Middle frontal gyrus (tissue), 1 donor: ENCODE data around the gene ABCA2.
A peak's percentile ranks its signal among the peaks of the same experiment; 100 is the strongest.

ENCODE experiments used
- DNase-seq: peaks from one replicate; pipeline ENCODE4 v3.0.0-alpha.2; 2015; ENCODE audit warnings: low spot score; ENCODE audit errors: extremely low spot score

The ABCA2 gene

DNA sequence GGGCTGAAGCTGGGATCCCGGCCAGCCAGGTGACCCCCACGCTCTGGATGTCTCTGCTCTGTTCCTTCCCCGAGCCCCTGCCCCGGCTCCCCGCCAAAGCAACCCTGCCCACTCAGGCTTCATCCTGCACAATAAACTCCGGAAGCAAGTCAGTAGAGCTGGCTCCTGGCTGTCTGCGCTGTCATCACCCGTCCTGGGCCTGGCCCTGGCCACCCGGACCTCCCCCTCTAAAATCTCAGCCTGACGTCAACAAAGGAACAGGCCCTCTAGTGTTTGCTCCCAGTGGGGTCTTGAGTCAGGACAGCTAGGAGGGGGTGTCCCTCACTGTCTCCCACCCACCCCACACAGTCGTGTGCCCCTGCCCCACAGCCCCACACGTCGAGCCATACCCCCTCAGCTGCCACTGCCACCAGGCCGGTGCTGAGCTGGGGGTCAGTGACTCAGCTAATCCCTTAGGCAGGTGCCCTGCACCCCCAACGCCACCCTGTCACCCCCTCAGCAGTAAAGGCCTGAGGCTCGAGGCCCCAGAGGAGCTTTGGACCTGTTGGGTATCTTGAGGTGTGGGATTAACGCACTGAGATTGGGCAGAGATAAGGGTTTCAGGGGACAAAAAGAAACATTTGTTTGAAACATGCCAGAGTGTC, 46.3 kb downstream of the ABCA2 start:
- DNase-seq, result no peak

DNA sequence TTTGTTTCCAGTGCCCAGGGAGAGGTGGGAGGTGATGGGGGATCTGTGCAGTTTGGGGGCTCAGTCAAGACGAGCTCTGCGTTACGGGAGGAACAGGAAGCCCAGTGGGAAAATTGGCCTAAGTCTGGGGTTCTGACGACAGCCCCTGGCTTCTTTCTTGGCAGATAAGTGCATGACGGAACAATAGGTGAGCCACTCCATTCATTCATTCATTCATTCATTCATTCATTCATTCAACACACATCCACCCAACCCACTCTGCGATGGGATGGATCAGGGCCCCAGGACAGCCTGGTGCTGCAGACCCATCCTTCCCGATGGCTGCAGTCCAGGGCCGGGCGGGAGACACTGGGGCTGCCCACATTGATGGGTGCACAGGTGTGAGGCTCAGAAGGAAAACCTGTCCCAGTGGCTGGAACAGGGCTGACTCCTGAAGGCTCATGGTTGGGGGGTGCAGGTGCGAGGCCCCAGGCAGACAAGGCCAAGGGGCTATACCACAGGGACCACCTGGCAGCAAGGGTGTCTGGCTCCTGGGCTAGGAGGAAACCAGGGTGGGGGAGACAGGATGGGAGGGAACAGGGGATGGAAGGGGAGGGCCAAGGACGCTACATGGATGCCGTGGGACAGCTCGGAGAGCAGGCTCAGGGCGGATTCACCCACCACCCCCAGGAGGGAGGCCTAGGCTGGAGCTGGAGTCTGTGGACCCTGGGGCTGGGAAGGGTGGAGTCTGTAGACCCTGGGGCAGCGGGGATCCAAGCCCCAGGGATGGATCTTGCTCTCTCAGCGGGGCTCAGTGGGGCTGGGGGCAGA, 47.2 kb downstream of the ABCA2 start:
- DNase-seq, result no peak

DNA sequence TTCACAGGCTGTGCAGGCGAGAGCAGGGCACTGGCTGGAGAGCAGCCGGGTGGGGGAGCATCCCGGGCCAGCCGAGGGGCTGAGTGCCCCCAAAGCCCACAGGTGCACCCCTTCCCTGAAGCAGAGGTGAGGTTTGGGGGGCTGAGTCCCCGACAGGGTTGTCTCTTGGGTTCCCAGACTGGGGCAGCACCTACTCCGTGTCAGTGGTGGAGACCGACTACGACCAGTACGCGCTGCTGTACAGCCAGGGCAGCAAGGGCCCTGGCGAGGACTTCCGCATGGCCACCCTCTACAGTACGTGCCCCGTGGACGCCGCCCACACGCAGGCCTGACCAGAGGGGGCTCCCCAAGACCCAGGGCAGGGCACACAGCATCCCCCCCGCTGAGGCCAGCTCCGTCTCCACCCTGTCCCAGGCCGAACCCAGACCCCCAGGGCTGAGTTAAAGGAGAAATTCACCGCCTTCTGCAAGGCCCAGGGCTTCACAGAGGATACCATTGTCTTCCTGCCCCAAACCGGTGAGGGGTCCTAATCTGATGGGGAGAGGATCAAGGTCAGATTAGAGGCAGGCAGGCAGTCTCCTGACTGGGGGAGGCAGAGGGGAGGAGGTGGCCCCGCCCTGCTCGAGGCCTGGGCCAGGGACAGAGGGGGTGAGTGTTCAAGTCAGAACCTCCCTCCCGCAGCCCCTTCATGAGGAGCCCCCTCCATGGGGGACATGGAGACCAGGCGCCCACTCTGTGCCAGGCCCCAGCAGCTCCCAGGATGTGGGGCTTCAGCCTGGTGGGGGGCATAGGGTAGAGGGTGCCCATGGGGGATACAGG, 48.1 kb downstream of the ABCA2 start:
- DNase-seq, result no peak

DNA sequence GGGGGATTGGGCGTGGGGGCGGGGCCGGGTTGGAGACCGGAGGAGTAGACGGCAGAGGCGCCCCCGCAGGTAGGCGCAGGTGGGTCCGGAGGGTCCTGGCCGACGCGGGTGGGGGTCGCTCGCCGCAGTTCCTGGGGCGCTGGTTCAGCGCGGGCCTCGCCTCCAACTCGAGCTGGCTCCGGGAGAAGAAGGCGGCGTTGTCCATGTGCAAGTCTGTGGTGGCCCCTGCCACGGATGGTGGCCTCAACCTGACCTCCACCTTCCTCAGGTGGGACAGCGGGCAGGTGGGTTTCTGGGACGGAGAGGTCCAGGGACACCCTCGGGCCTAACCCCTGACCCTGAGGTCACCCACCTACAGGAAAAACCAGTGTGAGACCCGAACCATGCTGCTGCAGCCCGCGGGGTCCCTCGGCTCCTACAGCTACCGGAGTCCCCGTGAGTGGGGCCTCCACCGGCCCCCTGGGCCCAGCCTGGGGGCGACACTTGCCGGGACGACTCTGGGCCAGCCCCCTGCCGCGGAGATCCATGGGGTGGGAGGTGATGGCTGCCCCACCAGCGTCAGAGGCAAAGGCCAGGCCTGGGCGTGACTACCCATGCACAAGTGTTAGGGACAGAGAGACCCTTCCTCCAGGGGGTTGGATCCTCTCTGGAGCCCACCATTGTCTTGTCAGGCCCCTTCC, 49.0 kb downstream of the ABCA2 start:
- DNase-seq, result no peak

DNA sequence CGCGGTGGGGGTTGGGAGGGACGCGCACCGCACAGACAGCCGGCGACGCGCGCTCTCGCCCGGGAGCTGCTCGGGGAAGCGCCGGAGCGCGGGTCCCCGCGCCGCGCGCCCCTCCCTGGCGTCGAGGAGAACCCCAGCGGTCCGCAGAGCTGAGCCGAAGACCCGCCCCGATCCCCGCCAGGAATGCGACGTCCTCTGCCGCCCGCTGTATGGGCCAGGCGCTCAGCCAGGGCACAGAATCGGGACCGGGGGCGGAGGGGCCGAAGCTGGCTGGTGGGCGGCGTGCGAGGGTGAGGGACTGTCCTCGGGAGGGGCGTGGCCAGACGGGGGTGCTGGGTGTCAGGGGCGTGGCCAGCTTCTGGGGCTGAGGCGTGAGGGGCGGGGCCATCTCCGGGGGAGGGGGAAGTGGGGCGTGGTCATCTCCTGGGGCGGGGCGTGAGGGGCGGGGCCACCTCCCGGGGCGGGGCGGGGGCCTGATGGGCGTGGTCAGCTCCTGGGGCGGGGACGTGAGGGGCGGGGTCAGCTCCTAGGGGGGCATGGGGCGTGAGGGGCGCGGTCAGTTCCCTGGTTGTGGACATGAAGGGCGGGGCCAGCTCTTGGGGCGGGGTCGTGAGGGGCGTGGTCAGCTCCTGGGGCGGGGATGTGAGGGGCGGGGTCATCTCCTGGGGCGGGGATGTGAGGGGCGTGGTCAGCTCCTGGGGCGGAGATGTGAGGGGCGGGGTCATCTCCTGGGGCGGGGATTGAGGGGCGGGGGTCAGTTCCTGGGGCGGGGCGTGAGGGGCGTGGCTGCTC, 49.8 kb downstream of the ABCA2 start:
- peak; percentile 77 for DNase-seq

DNA sequence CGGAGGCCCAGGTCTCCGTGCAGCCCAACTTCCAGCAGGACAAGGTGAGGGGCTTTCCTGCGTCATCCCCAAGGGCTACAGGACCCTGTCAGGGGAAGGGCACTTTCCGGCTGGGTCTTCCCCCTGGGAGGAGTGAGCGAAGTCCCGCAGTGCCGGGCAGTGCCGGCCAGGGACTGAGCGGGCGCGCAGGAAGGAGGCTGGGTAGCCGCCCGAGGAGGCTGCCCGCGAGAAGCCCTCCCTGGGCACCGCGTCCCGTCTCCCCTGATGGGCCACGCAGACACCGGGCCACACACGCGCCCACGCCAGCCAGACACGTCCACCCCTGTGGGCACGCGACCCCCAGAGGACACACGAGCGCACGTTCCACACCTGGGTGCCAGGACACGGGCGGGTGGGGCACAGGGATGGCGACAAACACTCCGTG, 50.4 kb downstream of the ABCA2 start:
- DNase-seq, result no peak

DNA sequence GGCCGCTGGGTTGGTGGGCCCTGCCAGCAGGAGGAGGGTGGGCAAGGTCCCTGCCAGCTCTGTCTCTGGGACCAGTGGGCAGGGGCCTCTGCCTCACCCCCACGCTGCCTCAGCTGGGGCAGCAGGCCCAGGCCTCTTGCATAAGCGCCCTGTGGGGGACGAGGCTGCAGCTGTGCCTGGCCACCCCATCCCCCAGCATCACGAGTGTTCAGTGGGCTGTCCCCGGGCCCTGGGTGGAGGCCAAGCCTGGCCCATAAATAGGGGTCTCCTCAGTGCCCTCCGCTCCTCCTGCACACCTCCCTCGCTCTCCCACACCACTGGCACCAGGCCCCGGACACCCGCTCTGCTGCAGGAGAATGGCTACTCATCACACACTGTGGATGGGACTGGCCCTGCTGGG, 50.8 kb downstream of the ABCA2 start, which contains the start of gene PTGDS:
Gene PTGDS (plus strand): TSS at position 282 of the 400 bp plus-strand sequence. CDS start 75 bp downstream, at position 357.
- DNase-seq, result peak; percentile 86

DNA sequence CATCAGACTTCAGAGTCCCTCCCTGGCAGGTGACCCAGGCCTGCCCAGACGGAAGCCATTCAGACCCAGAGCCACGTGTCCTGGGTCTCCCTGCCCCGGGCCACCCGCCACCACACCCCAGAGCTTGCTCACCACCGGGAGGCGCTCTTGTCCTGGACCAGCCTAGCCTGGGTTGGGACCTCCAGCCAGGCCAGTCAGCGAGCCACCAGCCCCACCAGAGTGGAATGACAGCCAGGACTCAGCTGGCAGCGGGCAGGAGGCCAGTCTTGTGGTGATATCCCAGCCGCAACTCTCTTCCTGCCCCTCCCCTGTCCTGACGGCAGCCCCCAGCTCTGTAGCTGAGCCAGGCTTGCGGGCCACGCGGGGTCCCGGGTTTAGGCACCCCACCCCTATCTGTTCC, 52.4 kb downstream of the ABCA2 start:
- peak; percentile 55 for DNase-seq

DNA sequence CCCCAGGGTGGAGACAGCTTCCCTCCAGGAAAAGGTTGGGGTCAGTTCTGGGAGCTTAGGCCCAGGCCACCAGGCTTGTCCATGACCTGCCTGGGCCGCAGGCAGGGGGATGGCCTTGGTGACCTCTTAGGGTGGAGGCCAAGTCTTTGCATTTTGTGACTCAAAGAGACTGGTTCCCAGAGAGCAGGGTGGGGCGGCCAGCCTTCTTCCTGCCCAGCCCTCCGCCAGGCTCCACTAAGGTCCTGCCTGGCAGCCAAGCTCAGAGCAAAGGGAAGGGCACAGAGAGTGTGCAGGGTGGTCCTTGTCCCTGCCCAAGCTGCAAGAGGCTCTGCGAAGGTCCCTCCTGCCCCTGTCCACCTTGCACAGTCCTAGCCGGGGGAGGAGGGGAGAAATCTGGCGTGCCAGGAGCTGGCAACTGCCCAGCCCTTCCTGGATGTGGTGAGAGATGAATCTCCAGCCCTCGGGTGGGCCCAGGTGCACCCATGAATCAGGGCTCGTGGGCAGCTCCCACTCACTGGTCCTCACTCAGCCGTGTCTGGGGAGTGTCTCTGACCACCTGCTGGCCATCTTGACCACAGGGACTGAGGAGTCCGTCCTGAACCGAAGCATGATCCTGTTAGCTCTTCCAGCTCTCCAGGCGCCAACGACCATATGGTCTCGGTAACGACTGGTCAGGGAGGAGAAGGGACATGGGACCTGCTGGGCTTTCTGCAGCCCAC, 53.1 kb downstream of the ABCA2 start:
- no peak for DNase-seq

DNA sequence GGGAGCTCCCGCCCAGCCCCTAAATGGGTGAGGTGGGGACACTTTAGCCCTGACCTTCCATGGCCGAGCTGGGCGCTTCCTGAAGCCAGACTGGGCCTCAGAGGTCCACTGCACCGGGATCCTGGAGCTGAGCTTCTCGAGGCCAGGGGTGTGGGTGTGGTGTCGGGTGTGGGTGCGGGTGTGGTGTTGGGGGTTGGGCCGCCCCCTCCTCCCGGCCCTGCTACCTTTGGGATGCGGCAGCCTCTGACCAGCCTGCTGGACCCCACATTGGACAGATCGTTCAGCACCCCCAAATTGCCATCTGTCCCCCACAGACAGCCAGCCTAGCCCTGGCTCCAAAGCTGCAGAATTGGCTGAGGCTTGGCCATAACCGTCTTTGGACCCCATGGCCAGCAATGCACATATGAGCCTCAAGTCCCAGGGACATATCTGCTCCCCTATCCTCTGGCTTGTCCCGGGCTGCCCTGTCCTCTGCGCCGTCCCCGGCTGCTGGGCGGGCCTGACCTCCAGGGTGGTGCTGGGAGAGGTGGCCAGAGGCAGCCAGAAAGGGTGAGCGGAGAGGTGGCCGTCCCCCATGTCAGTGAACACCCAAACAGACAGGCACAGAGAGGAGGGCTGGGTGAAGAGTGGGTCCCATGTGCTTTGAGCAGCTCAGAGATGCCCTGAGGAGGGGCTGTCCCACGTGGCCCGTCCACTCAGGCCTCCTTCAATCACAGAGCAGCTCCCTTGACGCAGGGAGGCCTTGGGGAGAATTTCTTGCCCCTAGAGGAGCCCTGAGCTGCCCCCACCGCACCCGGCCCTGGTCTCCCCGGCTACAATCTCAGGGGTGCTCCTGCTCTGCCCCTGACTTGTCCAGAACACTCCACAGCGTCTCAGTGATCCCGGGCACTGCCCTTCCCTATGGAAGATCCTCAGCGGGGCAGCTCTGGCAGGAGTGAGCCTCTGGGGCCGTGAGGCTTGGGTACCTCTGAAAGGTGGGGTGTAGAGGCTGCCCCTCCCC, 54.1 kb downstream of the ABCA2 start:
- no peak for DNase-seq

DNA sequence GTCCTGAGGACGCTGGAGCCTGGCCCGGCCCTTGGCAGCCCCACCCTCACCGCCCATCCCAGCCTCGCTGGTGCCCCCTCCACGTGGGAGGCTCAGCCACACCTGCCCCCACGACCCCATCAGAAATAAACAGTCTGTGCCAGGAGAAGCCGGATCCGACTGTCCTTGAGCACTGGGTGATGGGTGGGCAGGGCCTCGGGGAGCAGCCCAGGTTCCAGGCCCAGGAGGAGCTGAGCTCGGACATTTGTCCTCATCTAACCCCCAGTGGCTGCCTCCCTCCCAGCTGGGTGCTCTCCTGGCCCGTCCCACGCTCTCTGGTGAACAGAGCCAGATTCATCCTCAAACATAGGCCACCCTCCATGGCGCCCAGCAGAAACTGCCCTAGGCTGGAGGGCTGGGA, 55.3 kb downstream of the ABCA2 start:
- DNase-seq, result no peak

DNA sequence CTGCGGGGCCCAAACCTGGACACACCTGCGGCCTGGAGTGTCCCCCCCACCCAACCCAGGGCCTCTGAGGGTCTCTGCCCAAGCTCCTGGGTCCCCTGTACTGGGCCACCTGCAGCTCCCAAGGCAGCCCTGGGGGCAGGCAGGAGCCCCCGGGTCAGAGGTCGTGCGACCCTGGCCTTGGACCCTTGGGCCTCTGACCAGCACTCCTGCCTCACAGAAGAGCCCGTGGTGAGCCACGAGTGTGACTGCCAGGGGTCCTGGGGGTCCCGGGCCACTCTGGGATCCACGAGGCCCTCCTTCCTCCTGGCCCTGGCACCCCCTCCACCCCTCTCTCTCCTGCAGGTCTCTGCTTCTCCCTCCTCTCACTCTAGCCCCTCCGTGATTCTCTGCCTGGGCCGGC, 55.7 kb downstream of the ABCA2 start:
- DNase-seq, result no peak

DNA sequence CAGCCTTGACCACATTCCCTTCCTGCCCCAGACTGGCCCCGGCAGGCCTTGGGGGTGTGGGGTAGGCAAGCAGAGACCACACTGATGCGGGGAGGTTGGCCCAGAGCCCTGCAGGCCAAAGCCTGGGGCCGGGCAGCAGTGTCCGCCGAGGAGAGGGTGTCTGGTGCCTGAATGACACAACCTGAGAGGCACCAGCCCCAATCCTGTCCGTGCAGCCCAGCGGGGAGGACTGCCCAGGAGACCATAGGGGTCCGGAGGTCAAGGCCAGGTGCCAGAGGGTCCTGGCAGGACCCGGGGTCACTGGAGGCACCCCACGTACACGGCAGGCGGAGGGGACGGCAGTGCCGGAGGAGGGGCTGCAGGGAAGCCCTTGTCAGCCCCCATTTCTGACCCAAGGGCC, 56.3 kb downstream of the ABCA2 start:
- no peak for DNase-seq

DNA sequence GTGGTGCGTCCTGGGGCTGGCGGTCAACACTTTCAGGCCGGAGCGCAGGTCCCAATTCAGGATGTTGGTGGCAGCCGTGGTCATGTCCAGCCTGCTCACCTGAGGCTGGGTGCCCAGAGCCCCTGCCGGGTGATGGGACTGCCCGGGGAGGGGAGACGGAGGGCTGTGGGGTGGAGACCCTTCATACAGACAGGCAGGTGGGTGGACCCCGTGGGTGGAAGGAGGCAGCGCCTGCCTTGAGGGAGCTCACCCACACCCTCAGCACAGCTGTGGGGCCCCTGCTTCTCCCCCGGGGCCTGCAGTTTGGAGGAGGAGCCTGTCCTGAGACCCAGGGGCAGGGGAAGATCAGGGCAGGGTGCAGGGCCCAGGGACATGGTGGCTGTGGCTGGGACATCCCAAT, 57.7 kb downstream of the ABCA2 start:
- DNase-seq, result no peak

DNA sequence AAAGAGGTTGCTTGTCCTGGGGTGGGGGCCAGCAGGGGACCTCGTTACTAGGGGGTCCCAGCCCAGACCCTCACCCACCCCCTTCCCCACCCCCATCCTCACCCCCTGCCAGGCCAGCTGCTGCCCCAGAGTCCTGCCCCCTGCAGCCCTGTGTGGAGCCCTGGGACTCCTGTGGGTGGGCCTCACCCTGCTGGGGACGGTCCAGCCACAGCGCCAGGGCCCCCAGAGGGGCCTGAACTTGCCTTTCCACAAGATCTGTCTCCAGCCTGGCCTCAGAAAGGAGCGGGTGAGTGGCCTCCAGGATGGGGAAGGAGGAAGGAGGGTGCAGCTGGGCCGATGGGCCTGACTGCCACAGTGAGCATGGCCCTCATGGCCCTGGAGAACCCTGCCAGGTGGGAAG, 58.3 kb downstream of the ABCA2 start:
- DNase-seq, result no peak

DNA sequence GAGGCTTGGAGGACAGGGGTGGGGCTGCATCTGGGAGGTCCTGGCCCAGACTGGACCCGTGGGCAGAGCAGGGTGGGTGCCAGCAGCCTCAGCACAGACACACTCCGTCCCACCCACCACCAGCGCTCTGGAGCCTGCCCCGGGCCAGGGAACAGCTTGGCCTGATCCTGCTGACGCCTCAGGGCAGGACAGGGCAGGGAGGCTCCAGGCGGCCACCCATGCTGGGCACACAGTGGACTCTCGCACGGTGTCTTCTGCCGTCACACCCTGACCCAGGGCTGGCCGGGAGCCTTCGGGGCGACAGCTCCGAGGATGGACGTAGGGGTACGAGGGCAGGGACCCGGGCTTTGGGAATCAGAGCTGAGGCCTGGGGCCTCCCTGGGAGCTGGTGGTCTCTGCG, 58.9 kb downstream of the ABCA2 start:
- DNase-seq, result no peak

DNA sequence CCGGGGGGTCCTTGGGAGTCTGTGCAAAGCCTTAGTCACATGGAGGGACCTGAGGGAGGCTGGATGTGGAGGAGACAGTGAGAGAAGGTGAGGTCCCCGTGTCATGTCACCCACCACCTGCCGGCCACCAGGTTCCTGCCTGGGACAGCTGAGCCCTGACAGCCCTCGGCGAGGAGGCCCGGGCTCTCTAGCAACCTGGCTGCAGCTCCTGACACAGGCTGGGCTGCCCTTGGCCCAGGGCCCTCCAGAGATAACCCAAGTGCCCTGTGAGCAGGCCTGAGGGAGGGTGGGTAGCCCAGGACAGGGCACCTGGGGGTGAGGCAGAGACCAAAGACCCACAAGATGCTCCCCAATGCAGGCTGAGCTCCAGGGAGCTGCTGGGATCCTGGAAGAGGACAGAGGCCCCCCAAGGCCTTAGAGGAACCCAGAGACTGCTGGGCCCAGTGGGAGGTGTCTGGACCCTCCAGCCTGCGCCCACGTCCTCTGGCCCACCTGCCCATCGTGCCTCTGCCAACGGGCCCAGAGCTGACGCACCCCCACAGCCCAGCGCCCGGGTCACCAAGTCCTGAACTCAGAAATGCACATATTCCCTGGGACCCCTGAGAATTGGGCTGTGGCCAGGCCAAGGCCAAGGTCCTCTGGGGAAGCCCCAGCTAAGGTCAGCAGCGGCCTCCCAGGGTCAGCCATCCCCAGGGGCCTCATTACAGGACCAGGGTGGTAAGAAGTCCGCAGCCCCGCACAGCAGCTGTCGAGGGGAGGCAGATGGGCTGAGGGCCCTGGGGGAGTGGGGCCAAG, 59.5 kb downstream of the ABCA2 start:
- no peak for DNase-seq
